Esophagus squamous epithelium (tissue), 5 donors: Measurements from ENCODE around the gene RRP1. TPM values are rescaled to one million over a fixed set of nuclear protein-coding genes. Genes with fewer than 3 reads are reported as not detected.

Experiments used
- DNase-seq: peaks from one replicate; lab custom pipeline; 2025; lab: John Stamatoyannopoulos, UW
- H3K27ac ChIP-seq, 4 donors: fragments of 200-600 bp; sonication (generic); one replicate each; pipeline ENCODE4 v1.5.1; 2016 to 2019; ENCODE audit warnings: mild to moderate bottlenecking in 1 of 4
- H3K27me3 ChIP-seq, 4 donors: fragments of 200-600 bp; sonication (generic); 1 replicate in 3 of 4; 2 replicates in 1 of 4; pipeline versions ENCODE4 v1.5.1 to v1.6.0; 2017 to 2021; ENCODE audit warnings: antibody characterized with exemption in 1 of 4
- H3K36me3 ChIP-seq, 3 donors: fragments of 200-600 bp; sonication (generic); one replicate each; pipeline ENCODE4 v1.5.1; 2016 to 2019
- H3K4me1 ChIP-seq, 3 donors: fragments of 200-600 bp; sonication (generic); one replicate each; pipeline ENCODE4 v1.5.1; 2017 to 2019
- H3K4me3 ChIP-seq, 4 donors: fragments of 200-600 bp; sonication (generic); 1 replicate in 3 of 4; 2 replicates in 1 of 4; pipeline ENCODE4 v1.5.1; 2016 to 2019; ENCODE audit warnings: mild to moderate bottlenecking in 2 of 4, moderate library complexity in 1 of 4
- H3K9me3 ChIP-seq, 3 donors: fragments of 200-600 bp; sonication (generic); one replicate each; pipeline ENCODE4 v1.5.1; 2016 to 2019
- POLR2A ChIP-seq, 4 donors: fragments of 450-650 bp; IDR thresholded peaks; one replicate each; pipeline ENCODE4 v1.6.1; 2017; ENCODE audit warnings: antibody characterized with exemption in 4 of 4, mild to moderate bottlenecking in 4 of 4, moderate library complexity in 3 of 4
- WGBS, 2 donors: methylation state at CpG; one replicate each; pipeline ENCODE4 v1.1.5; 2018; 5-methylcytosine and 5-hydroxymethylcytosine counted together
- intact Hi-C: fragments of 100-400 bp; cut with DNase I; formaldehyde crosslinking; loops from one replicate; pipeline ENCODE4 v1.15.0; 2022
- total RNA-seq, 4 donors: library from RNA; depleted of rRNA; stranded (reverse); fragments of >200 nt; gene quantifications; one replicate each; pipeline ENCODE4 v1.1.0, GENCODE V29; 2016
- TF ChIP-seq, protein P1 (sequence below), 6 experiments: fragments of 450-650 bp in 4 of 6; fragments of 200-600 bp in 2 of 6; sonication (generic) in 2 of 6; IDR thresholded peaks; one replicate each; pipeline ENCODE4 v1.5.1; 2016 to 2019; ENCODE audit warnings: antibody characterized with exemption in 6 of 6, mild to moderate bottlenecking in 4 of 6, moderate library complexity in 4 of 6
- donor health status: DM: yes; HTN: yes; CAD: no.

The RRP1 gene
- total RNA-seq, 4 donors from 2014 or later = 22.5 to 37.2 (median 30.4) TPM

DNA sequence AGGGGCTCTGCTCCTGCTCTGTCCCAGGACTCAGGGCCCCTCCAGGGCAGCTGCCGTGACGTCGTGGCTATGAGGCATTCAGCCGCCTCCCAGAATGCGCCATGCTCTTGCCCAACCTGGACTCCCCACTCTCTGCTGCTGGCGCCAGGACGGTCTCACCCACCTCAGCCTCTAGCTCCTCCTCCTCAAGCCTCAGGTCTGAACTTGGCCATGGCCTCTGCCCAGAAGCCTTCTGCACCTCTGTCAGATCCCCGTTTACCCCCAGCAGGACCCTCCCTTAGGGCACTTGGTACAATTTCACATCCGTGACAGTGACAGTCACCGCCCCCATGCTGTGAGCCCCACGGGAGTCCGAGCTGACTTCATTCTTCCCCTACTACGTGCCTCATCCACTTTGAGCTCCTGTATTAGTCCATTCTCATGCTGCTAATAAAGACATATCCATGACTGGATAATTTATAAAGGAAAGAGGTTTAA is 18.1 kb upstream of the RRP1 start:
- DNase-seq = no peak
- WGBS, 2 donors = 41 to 54% methylated on average over 10 to 12 of the region's 13 CpGs
- Histone ChIP-seq H3K9me3 (no peaks in the 10 kb centered on the region), H3K4me3 (no peak overlapping the region), H3K27me3 (no peaks in the 10 kb centered on the region), H3K27ac (peak overlapping the region; percentile 39 to 99 (median 90)), H3K4me1 (peaks cover 27 to 84% (median 41%) of the 10 kb centered on the region in 3 donors), H3K36me3 (peaks cover 0 to 32% (median 6%) of the 10 kb centered on the region in 3 donors)
- no peak for TF ChIP-seq POLR2A (IDR thresholded peaks at IDR 0.05)
- intact Hi-C loops = no loop called here

DNA sequence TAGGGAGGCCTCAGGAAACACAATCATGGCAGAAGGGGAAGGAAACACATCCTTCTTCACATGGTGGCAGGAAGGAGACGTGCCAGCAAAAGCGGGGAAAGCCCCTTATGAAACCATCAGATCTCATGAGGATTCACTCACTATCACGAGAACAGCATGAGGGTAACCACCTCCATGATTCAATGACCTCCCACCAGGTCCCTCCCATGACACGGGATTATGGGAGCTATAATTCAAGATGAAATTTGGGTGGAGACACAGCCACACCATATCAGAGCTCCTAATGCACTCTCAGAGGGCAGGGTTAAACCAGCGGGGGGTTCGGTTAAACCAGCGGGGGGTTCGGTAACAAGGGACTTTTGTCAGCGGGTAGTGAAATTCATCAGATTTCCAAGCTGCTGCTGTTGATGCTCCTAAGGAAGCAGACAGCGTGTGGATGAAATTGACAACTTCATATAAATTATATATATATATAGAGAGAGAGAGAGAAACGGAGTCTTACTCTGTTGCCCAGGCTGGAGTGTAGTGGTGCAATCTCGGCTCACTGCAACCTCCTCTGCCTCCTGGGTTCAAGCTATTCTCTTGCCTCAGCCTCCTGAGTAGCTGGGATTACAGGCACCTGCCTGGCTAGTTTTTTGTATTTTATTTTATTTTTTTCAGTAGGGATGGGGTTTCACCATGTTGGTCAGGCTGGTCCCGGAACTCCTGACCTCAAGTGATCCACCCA is 17.5 kb upstream of the RRP1 start:
- 75 to 80% methylated on average over 11 to 13 of the region's 13 CpGs for WGBS, 2 donors
- Histone ChIP-seq H3K27ac (peak overlapping the region; percentile 39 to 99 (median 90)), H3K9me3 (no peaks in the 10 kb centered on the region), H3K36me3 (peaks cover 0 to 32% (median 6%) of the 10 kb centered on the region in 3 donors), H3K4me3 (no peak overlapping the region), H3K27me3 (no peaks in the 10 kb centered on the region), H3K4me1 (peaks cover 27 to 81% (median 38%) of the 10 kb centered on the region in 3 donors)
- intact Hi-C loops = no loop called here
- TF ChIP-seq POLR2A (IDR thresholded peaks at IDR 0.05) = no peak
- TF ChIP-seq, protein P1, sequence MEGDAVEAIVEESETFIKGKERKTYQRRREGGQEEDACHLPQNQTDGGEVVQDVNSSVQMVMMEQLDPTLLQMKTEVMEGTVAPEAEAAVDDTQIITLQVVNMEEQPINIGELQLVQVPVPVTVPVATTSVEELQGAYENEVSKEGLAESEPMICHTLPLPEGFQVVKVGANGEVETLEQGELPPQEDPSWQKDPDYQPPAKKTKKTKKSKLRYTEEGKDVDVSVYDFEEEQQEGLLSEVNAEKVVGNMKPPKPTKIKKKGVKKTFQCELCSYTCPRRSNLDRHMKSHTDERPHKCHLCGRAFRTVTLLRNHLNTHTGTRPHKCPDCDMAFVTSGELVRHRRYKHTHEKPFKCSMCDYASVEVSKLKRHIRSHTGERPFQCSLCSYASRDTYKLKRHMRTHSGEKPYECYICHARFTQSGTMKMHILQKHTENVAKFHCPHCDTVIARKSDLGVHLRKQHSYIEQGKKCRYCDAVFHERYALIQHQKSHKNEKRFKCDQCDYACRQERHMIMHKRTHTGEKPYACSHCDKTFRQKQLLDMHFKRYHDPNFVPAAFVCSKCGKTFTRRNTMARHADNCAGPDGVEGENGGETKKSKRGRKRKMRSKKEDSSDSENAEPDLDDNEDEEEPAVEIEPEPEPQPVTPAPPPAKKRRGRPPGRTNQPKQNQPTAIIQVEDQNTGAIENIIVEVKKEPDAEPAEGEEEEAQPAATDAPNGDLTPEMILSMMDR (IDR thresholded peaks at IDR 0.05) = no peak
- no peak for DNase-seq

DNA sequence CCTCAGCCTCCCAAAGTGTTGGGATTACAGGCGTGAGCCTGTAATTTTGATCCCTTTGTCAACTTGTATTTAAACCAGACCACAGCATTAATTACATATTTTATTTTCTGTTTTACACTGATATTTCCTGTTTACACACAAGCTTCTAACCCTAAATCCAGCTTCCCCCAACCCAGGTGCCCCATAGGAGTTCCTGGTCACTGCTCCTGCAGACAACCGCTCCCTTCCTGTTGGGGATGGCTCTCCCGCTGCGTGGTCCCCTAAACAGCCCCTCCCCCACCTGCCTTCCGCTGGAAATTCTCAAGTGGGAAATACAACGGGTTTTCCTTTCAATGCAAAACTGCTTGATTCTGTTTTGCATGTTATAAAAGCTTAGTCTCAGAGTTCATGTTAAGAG is 17.0 kb upstream of the RRP1 start:
- peak overlapping the region in 3 of 4 donors; percentile 84 to 99 (median 97) for H3K27ac ChIP-seq
- DNase-seq = no peak
- 62 to 65% methylated on average over 6 of the region's 6 CpGs for WGBS, 2 donors
- H3K4me3 ChIP-seq = no peak overlapping the region
- peaks cover 25 to 81% (median 33%) of the 10 kb centered on the region in 3 donors for H3K4me1 ChIP-seq
- peaks cover 0 to 32% (median 6%) of the 10 kb centered on the region in 3 donors for H3K36me3 ChIP-seq
- TF ChIP-seq, protein P1 (IDR thresholded peaks at IDR 0.05) = no peak
- no peak for TF ChIP-seq POLR2A (IDR thresholded peaks at IDR 0.05)
- H3K9me3 ChIP-seq = no peaks in the 10 kb centered on the region
- no peaks in the 10 kb centered on the region for H3K27me3 ChIP-seq
- intact Hi-C loops = no loop called here

DNA sequence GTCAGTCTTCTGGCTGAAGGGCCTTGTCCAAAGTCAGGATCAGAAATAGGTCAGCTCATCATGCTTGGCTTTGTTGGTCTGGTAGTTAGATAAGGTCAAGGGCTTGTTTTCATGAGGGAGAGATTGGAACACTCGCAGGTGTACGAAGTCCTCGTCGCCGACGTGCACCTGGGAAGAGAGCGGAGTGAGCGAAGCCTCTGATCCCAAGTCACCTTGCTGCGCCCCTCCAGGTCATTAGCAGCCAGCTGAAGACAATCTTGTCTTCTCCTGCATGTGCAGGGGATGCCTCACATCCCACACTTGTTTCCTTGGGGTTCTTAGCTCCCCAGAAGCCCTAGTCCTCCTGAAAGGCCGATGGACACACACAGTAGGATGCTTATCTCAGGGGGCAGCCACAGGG is 15.2 kb upstream of the RRP1 start:
- peaks cover 0 to 32% (median 6%) of the 10 kb centered on the region in 3 donors for H3K36me3 ChIP-seq
- H3K4me3 ChIP-seq = peak overlapping the region; percentile 67 to 98 (median 86)
- no peaks in the 10 kb centered on the region for H3K27me3 ChIP-seq
- H3K4me1 ChIP-seq = peaks cover 11 to 81% (median 22%) of the 10 kb centered on the region in 3 donors
- intact Hi-C loops = no loop called here
- H3K9me3 ChIP-seq = no peaks in the 10 kb centered on the region
- 95 to 97% methylated on average over 10 of the region's 10 CpGs for WGBS, 2 donors
- peak overlapping the region; percentile 84 to 99 (median 93) for H3K27ac ChIP-seq
- TF ChIP-seq, protein P1 (IDR thresholded peaks at IDR 0.05) = no peak
- TF ChIP-seq POLR2A (IDR thresholded peaks at IDR 0.05) = no peak
- no peak for DNase-seq

DNA sequence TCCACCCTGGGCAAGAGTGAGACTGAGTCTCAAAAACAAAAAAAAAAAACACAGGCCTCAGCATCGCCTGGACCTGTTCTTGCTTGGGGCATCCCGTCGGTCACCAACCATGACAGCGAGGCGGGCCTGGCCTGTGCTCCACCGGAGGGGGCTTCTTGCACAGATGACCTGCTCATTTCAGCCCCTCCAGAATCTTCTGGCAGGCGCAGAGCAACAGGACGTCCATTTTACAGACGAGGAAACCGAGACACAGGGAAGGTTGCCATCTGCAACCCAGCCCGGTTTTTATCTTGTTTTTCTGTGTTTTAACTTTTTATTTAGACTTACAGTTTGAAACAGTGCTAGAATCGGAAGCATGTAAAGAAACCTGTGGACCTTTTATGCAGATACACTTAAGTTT is 14.2 kb upstream of the RRP1 start:
- no peak for DNase-seq
- peak overlapping the region; percentile 67 to 98 (median 86) for H3K4me3 ChIP-seq
- TF ChIP-seq, protein P1 (IDR thresholded peaks at IDR 0.05) = no peak
- TF ChIP-seq POLR2A (IDR thresholded peaks at IDR 0.05) = no peak
- intact Hi-C loops = no loop called here
- peaks cover 0 to 32% (median 6%) of the 10 kb centered on the region in 3 donors for H3K36me3 ChIP-seq
- peak overlapping the region; percentile 84 to 99 (median 93) for H3K27ac ChIP-seq
- WGBS, 2 donors = 41 to 58% methylated on average over 9 to 12 of the region's 12 CpGs
- peaks cover 11 to 84% (median 24%) of the 10 kb centered on the region in 3 donors for H3K4me1 ChIP-seq
- no peaks in the 10 kb centered on the region for H3K27me3 ChIP-seq
- no peaks in the 10 kb centered on the region for H3K9me3 ChIP-seq
